Keratinocyte (primary cell): ENCODE results near the gene SMU1. TPM values are rescaled to one million over a fixed set of nuclear protein-coding genes. Genes with fewer than 3 reads are reported as not detected.

Source experiments
- DNase-seq: peaks from one replicate; pipeline ENCODE4 v3.0.0-alpha.2; 2011; ENCODE audit warnings: low read depth, missing footprints, low spot score
- FAIRE-seq: peaks from 2 replicates; lab custom pipeline; 2011; peaks lifted over from hg19 to GRCh38; lab: Jason Lieb, UNC
- H2AFZ ChIP-seq: 2 replicates; pipeline ENCODE4 v1.6.0; 2012; ENCODE audit warnings: low read length, control low read depth, inconsistent platforms; ENCODE audit not compliant: control insufficient read depth
- H3K27ac ChIP-seq: 2 replicates; pipeline ENCODE4 v1.5.1; 2011; ENCODE audit warnings: low read length; ENCODE audit not compliant: control insufficient read depth, insufficient read depth
- H3K27me3 ChIP-seq: 3 replicates; pipeline ENCODE4 v1.6.0; 2011; ENCODE audit warnings: low read length; ENCODE audit not compliant: control insufficient read depth, insufficient read depth; ENCODE audit errors: extremely low read depth
- H3K36me3 ChIP-seq, 2 experiments: 2 replicates in 1 of 2; 3 replicates in 1 of 2; pipeline ENCODE4 v1.5.1; 2011; ENCODE audit warnings: low read length in 2 of 2, mild to moderate bottlenecking in 1 of 2; ENCODE audit not compliant: control insufficient read depth in 2 of 2, insufficient read depth in 2 of 2; ENCODE audit errors: extremely low read depth in 1 of 2
- H3K4me1 ChIP-seq: 3 replicates; pipeline ENCODE4 v1.5.1; 2011; ENCODE audit warnings: low read length; ENCODE audit not compliant: control insufficient read depth, insufficient read depth; ENCODE audit errors: extremely low read depth
- H3K4me2 ChIP-seq: 3 replicates; pipeline ENCODE4 v1.6.0; 2011; ENCODE audit warnings: low read depth, low read length; ENCODE audit not compliant: control insufficient read depth, insufficient read depth; ENCODE audit errors: extremely low read depth
- H3K4me3 ChIP-seq, 3 experiments: fragments of 200-600 bp in 1 of 3; sonication (generic) in 1 of 3; 2 replicates in 2 of 3; 3 replicates in 1 of 3; pipeline ENCODE4 v1.5.1; 2011 to 2016; ENCODE audit warnings: low read length in 3 of 3, mild to moderate bottlenecking in 3 of 3, control low read depth in 2 of 3, inconsistent platforms in 1 of 3, low read depth in 1 of 3, mixed read lengths in 1 of 3, mixed run types in 1 of 3, moderate library complexity in 1 of 3; ENCODE audit not compliant: control insufficient read depth in 2 of 3, insufficient read depth in 2 of 3; ENCODE audit errors: extremely low read depth in 1 of 3
- H3K79me2 ChIP-seq: 2 replicates; pipeline ENCODE4 v1.6.0; 2012; ENCODE audit warnings: low read length; ENCODE audit not compliant: control insufficient read depth, insufficient read depth
- H3K9ac ChIP-seq: 3 replicates; pipeline ENCODE4 v1.6.0; 2011; ENCODE audit warnings: low read length; ENCODE audit not compliant: control insufficient read depth, insufficient read depth; ENCODE audit errors: extremely low read depth
- H3K9me1 ChIP-seq: 3 replicates; pipeline ENCODE4 v1.6.0; 2011; ENCODE audit warnings: low read length; ENCODE audit not compliant: control insufficient read depth, insufficient read depth; ENCODE audit errors: extremely low read depth
- H3K9me3 ChIP-seq: 2 replicates; pipeline ENCODE4 v1.5.1; 2012; ENCODE audit warnings: low read depth, low read length; ENCODE audit not compliant: control insufficient read depth
- H4K20me1 ChIP-seq: 3 replicates; pipeline ENCODE4 v1.6.0; 2011; ENCODE audit warnings: low read length; ENCODE audit not compliant: control insufficient read depth, insufficient read depth; ENCODE audit errors: extremely low read depth
- CTCF ChIP-seq, 3 experiments: IDR thresholded peaks in 1 of 3; conservative IDR thresholded peaks in 1 of 3; optimal IDR thresholded peaks in 1 of 3; 2 replicates in 2 of 3; 3 replicates in 1 of 3; pipeline versions ENCODE3 to v1.5.1; 2011; ENCODE audit warnings: low read length in 3 of 3, mild to moderate bottlenecking in 3 of 3, moderate library complexity in 2 of 3, control low read depth in 1 of 3, inconsistent platforms in 1 of 3; ENCODE audit not compliant: insufficient read depth in 2 of 3; ENCODE audit errors: extremely low read depth in 1 of 3
- EZH2 ChIP-seq: IDR thresholded peaks from one replicate; pipeline ENCODE4 v1.6.1; 2012; ENCODE audit warnings: inconsistent platforms, mild to moderate bottlenecking, low read length, moderate library complexity
- dilution Hi-C: fragments of 300-500 bp; cut with MboI; formaldehyde crosslinking; loops from one replicate; pipeline ENCODE4 v1.7.0; 2020; ENCODE audit warnings: low sequenced_read_pairs; ENCODE audit not compliant: extremely low pct_ligation_motif_present
- polyA plus RNA-seq, 5 experiments: library from polyadenylated mRNA; depleted of rRNA in 3 of 5; stranded (reverse) in 3 of 5; stranded (forward) in 1 of 5; unstranded in 1 of 5; fragments of >200 nt; gene quantifications; 1 replicate in 1 of 5; 2 replicates in 3 of 5; 3 replicates in 1 of 5; pipeline versions ENCODE4 v1.2.1 to v1.2.3, GENCODE V29; 2011 to 2012; ENCODE audit warnings: missing spikeins in 2 of 5, low read depth in 1 of 5, low replicate concordance in 1 of 5

Gene SMU1
- polyA plus RNA-seq, 1 donor (not counting 4 experiments of a cell fraction or from before 2014, with no cell fraction given), result 20.3 TPM

- Histone ChIP-seq H3K4me2 (peak overlapping the region; percentile 42), H3K9me3 (no peaks in the 10 kb centered on the region), H3K4me3 (no peak overlapping the region), H3K36me3 (peaks cover 10 to 26% of the 10 kb centered on the region in 2 experiments), H2AFZ (no peak overlapping the region), H3K9me1 (no peaks in the 10 kb centered on the region), H3K79me2 (peaks cover 16% of the 10 kb centered on the region), H4K20me1 (no peaks in the 10 kb centered on the region), H3K4me1 (peaks cover 23% of the 10 kb centered on the region), H3K27ac (peak overlapping the region; percentile 44), H3K9ac (no peak overlapping the region), H3K27me3 (no peaks in the 10 kb centered on the region)
- FAIRE-seq, result no peak
- no peak for TF ChIP-seq CTCF (optimal IDR thresholded peaks at IDR 0.05 in 1 of 3, IDR thresholded peaks at IDR 0.05 in 1 of 3, conservative IDR thresholded peaks at IDR 0.05 in 1 of 3; ENCODE audit: extremely low read depth in 1 of 3, insufficient read depth in 2 of 3, low read length in 3 of 3)
- no peak for TF ChIP-seq EZH2
- DNase-seq, result no peak
- dilution Hi-C loops, result no loop called here
Measured at GRCh38 chr9:33117796-33118195, 41.3 kb upstream of the SMU1 start.

GRCh38 chr9:33117306-33117705 is 40.8 kb upstream of the SMU1 start:
- FAIRE-seq (peak; percentile 75), DNase-seq (no peak)
- Histone ChIP-seq H3K4me1 (peaks cover 23% of the 10 kb centered on the region), H3K9ac (no peak overlapping the region), H3K36me3 (peaks cover 10 to 28% of the 10 kb centered on the region in 2 experiments), H3K9me1 (no peaks in the 10 kb centered on the region), H2AFZ (no peak overlapping the region), H3K79me2 (peaks cover 12% of the 10 kb centered on the region), H3K9me3 (no peaks in the 10 kb centered on the region), H3K4me3 (no peak overlapping the region), H3K27me3 (no peaks in the 10 kb centered on the region), H4K20me1 (no peaks in the 10 kb centered on the region), H3K4me2 (peak overlapping the region; percentile 42), H3K27ac (peak overlapping the region; percentile 44)
- TF ChIP-seq EZH2 (no peak), CTCF (optimal IDR thresholded peaks at IDR 0.05 in 1 of 3, IDR thresholded peaks at IDR 0.05 in 1 of 3, conservative IDR thresholded peaks at IDR 0.05 in 1 of 3; ENCODE audit: extremely low read depth in 1 of 3, insufficient read depth in 2 of 3, low read length in 3 of 3) (no peak)
- dilution Hi-C loops, result no loop called here
